Mesendoderm (in vitro differentiated cells): ENCODE results near the gene DIPK1A.

Experiments
- DNase-seq: peaks from one replicate; pipeline ENCODE4 v3.0.0; 2013
- H2AK5ac ChIP-seq: 2 replicates; pipeline ENCODE4 v1.6.1; 2013; ENCODE audit warnings: low read length, inconsistent platforms
- H2BK120ac ChIP-seq: 2 replicates; pipeline ENCODE4 v1.6.1; 2013; ENCODE audit warnings: low read depth, mild to moderate bottlenecking, low read length, moderate library complexity, mixed read lengths
- H2BK15ac ChIP-seq: replicated peaks from 2 replicates; pipeline ENCODE4 v1.6.1; 2013; ENCODE audit warnings: low read depth, mild to moderate bottlenecking, moderate library complexity
- H2BK5ac ChIP-seq: 2 replicates; pipeline ENCODE4 v1.6.1; 2013; ENCODE audit warnings: low read length, inconsistent platforms
- H3K18ac ChIP-seq: 2 replicates; pipeline ENCODE4 v1.6.1; 2013; ENCODE audit warnings: mild to moderate bottlenecking, low read length, mixed read lengths
- H3K23ac ChIP-seq: one replicate; pipeline ENCODE4 v1.6.1; 2013; ENCODE audit warnings: low read length
- H3K27ac ChIP-seq: 2 replicates; pipeline ENCODE4 v1.5.1; 2013; ENCODE audit warnings: low read depth, mild to moderate bottlenecking, inconsistent platforms, low read length, moderate library complexity
- H3K27me3 ChIP-seq: 2 replicates; pipeline ENCODE4 v1.6.1; 2013; ENCODE audit warnings: low read length, control low read depth, mild to moderate bottlenecking, inconsistent platforms; ENCODE audit not compliant: insufficient read depth, poor library complexity
- H3K36me3 ChIP-seq: 2 replicates; pipeline ENCODE4 v1.6.1; 2013; ENCODE audit warnings: low read length, inconsistent platforms; ENCODE audit not compliant: control insufficient read depth, insufficient read depth
- H3K4ac ChIP-seq: one replicate; pipeline ENCODE4 v1.6.1; 2013; ENCODE audit warnings: low read depth, mild to moderate bottlenecking, low read length, moderate library complexity
- H3K4me1 ChIP-seq: 2 replicates; pipeline ENCODE4 v1.6.1; 2013; ENCODE audit warnings: low read depth, low read length, inconsistent platforms; ENCODE audit not compliant: control insufficient read depth
- H3K4me2 ChIP-seq: 2 replicates; pipeline ENCODE4 v1.6.1; 2013; ENCODE audit warnings: low read length
- H3K4me3 ChIP-seq: 2 replicates; pipeline ENCODE4 v1.5.1; 2013; ENCODE audit warnings: mild to moderate bottlenecking, low read length
- H3K56ac ChIP-seq: one replicate; pipeline ENCODE4 v1.6.1; 2013; ENCODE audit warnings: low read length
- H3K79me1 ChIP-seq: 2 replicates; pipeline ENCODE4 v1.6.1; 2013; ENCODE audit warnings: low read length, inconsistent platforms
- H3K79me2 ChIP-seq: 2 replicates; pipeline ENCODE4 v1.6.1; 2013; ENCODE audit warnings: mild to moderate bottlenecking, low read length; ENCODE audit not compliant: control insufficient read depth, insufficient read depth
- H3K9ac ChIP-seq: 2 replicates; pipeline ENCODE4 v1.6.1; 2013; ENCODE audit warnings: low read length, inconsistent platforms
- H4K5ac ChIP-seq: one replicate; pipeline ENCODE4 v1.6.1; 2013; ENCODE audit warnings: low read length
- H4K8ac ChIP-seq: one replicate; pipeline ENCODE4 v1.6.1; 2013; ENCODE audit warnings: low read depth, mild to moderate bottlenecking, control low read depth, low read length, moderate library complexity
- WGBS: extraction: QIAGEN DNeasy Blood & Tissue Kit; methylation state at CpG from one replicate; pipeline ENCODE4 v1.1.7; 2013; ENCODE audit warnings: low lambda C conversion rate, missing lambda C conversion rate; ENCODE audit not compliant: insufficient coverage; ENCODE audit errors: extremely low coverage; 5-methylcytosine and 5-hydroxymethylcytosine counted together

The DIPK1A gene

DNA sequence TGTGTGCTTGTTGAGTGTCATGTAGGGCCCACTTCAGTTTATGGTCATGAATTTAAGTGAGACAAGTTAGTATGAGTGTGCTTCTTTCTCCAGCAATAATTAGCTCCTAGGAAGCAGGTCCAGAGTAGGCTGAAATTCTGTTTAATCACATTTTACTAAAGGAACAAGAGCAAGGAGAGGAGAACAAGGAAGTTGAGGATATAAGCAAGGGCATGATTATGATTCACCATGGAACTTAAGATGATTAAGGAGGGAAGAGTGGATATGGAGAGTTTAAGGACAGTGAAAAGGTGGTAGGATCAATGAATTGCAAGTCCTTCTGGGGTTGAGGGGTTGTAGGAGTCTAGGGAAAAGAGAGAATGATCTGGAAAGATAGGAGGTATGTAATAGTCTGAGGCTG, 3.1 kb upstream of the DIPK1A start:
- Histone ChIP-seq H2AK5ac (no peak overlapping the region), H3K36me3 (no peaks in the 10 kb centered on the region), H3K27ac (no peak overlapping the region), H3K27me3 (no peaks in the 10 kb centered on the region), H3K9ac (no peak overlapping the region), H4K8ac (no peak overlapping the region), H3K4me2 (no peak overlapping the region), H3K23ac (no peak overlapping the region), H3K4me3 (no peak overlapping the region), H3K79me2 (no peaks in the 10 kb centered on the region), H2BK5ac (no peak overlapping the region), H3K18ac (no peak overlapping the region), H3K79me1 (no peaks in the 10 kb centered on the region), H4K5ac (no peak overlapping the region), H3K4ac (no peak overlapping the region), H2BK120ac (no peak overlapping the region), H3K56ac (no peak overlapping the region), H2BK15ac (no peak overlapping the region), H3K4me1 (no peaks in the 10 kb centered on the region)
- DNase-seq = no peak

DNA sequence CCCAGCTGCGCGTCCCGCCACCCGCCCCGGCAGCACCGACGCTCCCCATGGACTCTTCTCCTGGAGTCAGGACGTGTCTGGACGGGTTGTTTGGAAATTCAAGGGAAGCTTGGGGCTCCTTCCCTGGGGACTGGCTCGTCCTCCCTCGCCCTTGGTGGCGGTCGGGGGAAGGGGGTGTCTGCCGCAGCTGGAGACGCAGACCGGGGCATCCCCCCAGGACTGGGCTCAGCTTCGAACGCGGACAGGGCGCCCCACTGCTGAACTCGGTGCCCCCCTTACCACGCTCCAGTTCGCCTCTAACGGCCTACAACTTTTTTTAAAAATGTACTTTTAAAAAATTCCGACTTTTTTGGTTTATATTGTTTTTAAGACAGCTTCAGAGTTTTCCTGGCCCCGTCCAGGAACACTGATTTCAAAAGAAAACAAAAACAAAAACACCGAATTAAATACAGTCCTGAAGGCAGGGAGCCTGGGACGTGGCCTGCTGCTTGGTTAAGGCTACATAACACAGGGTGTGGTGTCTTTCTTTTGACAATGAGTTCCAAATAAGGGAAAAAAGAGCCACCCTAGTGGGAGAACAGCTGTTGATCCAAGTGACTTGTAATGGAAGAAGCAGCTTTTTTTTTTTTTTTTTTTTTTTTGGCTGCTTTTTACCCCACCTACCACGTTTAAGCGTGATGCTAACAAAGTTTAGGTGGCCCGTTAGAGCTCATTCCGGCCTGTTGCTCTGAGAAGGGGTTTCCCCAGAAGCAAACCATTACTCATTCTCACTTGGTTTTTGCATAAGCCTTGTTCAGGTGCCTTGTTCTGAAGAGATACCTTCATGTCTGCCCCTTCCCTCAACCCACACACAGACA, 862 bp upstream of the DIPK1A start:
- Histone ChIP-seq H4K8ac (no peak overlapping the region), H4K5ac (no peak overlapping the region), H3K4ac (peak overlapping the region; percentile 77), H3K9ac (peak overlapping the region; percentile 92), H3K23ac (no peak overlapping the region), H3K27ac (peak overlapping the region; percentile 63), H3K4me1 (no peaks in the 10 kb centered on the region), H3K27me3 (no peaks in the 10 kb centered on the region), H3K79me1 (no peaks in the 10 kb centered on the region), H3K56ac (peak overlapping the region; percentile 93), H3K4me2 (peak overlapping the region; percentile 91), H3K4me3 (peak overlapping the region; percentile 64), H2AK5ac (no peak overlapping the region), H3K36me3 (no peaks in the 10 kb centered on the region), H2BK120ac (no peak overlapping the region), H2BK15ac (no peak overlapping the region), H3K79me2 (no peaks in the 10 kb centered on the region), H3K18ac (peak overlapping the region; percentile 8), H2BK5ac (no peak overlapping the region)
- WGBS = no CpG with 5 or more reads among the region's 32 CpGs
- peak; percentile 88 for DNase-seq

GRCh38 chr1:92960395-92961130, 699 bp downstream of the DIPK1A start:
- no peaks in the 10 kb centered on the region for H3K79me1 ChIP-seq
- H3K4ac ChIP-seq = no peak overlapping the region
- H3K4me3 ChIP-seq = peak overlapping the region; percentile 62
- no CpG with 5 or more reads among the region's 44 CpGs for WGBS
- peak overlapping the region; percentile 85 for H3K56ac ChIP-seq
- H3K36me3 ChIP-seq = no peaks in the 10 kb centered on the region
- no peaks in the 10 kb centered on the region for H3K79me2 ChIP-seq
- H4K5ac ChIP-seq = no peak overlapping the region
- H2AK5ac ChIP-seq = no peak overlapping the region
- H3K27me3 ChIP-seq = no peaks in the 10 kb centered on the region
- H3K4me1 ChIP-seq = no peaks in the 10 kb centered on the region
- H4K8ac ChIP-seq = no peak overlapping the region
- H3K4me2 ChIP-seq = peak overlapping the region; percentile 81
- DNase-seq = peak; percentile 80
- H2BK15ac ChIP-seq = no peak overlapping the region
- peak overlapping the region; percentile 63 for H3K27ac ChIP-seq
- H2BK5ac ChIP-seq = no peak overlapping the region
- peak overlapping the region; percentile 92 for H3K18ac ChIP-seq
- H3K9ac ChIP-seq = peak overlapping the region; percentile 67
- peak overlapping the region; percentile 15 for H2BK120ac ChIP-seq
- no peak overlapping the region for H3K23ac ChIP-seq

- no peak overlapping the region for H2BK15ac ChIP-seq
- no peak overlapping the region for H3K18ac ChIP-seq
- H3K4ac ChIP-seq = no peak overlapping the region
- no CpG with 5 or more reads among the region's 1 CpG for WGBS
- H3K27me3 ChIP-seq = no peaks in the 10 kb centered on the region
- H3K27ac ChIP-seq = no peak overlapping the region
- H3K4me3 ChIP-seq = no peak overlapping the region
- no peak overlapping the region for H2BK120ac ChIP-seq
- no peaks in the 10 kb centered on the region for H3K79me2 ChIP-seq
- DNase-seq = no peak
- H3K23ac ChIP-seq = no peak overlapping the region
- no peak overlapping the region for H2BK5ac ChIP-seq
- H4K8ac ChIP-seq = no peak overlapping the region
- no peak overlapping the region for H3K9ac ChIP-seq
- H3K56ac ChIP-seq = no peak overlapping the region
- H3K36me3 ChIP-seq = no peaks in the 10 kb centered on the region
- H3K79me1 ChIP-seq = no peaks in the 10 kb centered on the region
- H4K5ac ChIP-seq = no peak overlapping the region
- no peaks in the 10 kb centered on the region for H3K4me1 ChIP-seq
- H3K4me2 ChIP-seq = no peak overlapping the region
- H2AK5ac ChIP-seq = no peak overlapping the region
Observed at GRCh38 chr1:92958203-92958970, 2.9 kb downstream of the DIPK1A start.

DNA sequence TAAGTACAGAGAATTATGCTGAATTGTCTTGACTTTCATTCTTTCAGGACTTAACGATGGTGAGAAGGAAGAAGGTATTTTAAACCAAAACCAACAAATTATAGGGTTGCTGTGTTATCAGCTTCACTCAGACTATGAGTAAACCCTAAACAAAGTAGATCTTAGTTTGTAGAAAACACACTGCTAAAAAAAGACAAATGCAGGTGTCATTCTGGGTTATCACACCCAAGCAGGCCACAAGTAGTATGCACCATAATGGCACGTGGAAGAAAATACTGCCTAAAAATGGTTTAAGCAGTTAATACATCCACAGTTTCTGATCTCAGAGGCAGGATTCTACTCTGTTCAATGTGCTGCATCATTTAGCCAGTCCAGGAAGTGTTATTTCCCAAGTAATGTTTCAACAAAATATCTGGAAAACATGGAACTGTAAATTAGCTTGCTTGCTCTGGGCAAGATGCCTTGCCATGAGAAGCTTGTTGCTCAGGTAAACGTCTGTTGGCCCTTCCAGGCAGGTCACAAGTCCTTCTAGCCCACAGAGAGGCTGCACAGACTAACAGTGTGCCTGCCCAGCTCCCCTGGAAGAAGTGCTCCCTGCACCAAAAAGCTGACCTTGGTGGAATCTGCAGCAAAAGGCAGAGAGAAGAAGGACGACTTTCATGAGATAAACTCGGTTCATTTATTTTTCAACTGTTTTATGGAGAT, 4.1 kb downstream of the DIPK1A start:
- no peaks in the 10 kb centered on the region for H3K79me2 ChIP-seq
- H3K18ac ChIP-seq = no peak overlapping the region
- no CpG with 5 or more reads among the region's 5 CpGs for WGBS
- no peak overlapping the region for H3K4ac ChIP-seq
- no peaks in the 10 kb centered on the region for H3K4me1 ChIP-seq
- H2BK15ac ChIP-seq = no peak overlapping the region
- no peaks in the 10 kb centered on the region for H3K79me1 ChIP-seq
- H2BK5ac ChIP-seq = no peak overlapping the region
- no peak overlapping the region for H2BK120ac ChIP-seq
- H3K4me2 ChIP-seq = no peak overlapping the region
- no peak overlapping the region for H4K5ac ChIP-seq
- no peak for DNase-seq
- H4K8ac ChIP-seq = no peak overlapping the region
- no peak overlapping the region for H3K23ac ChIP-seq
- no peak overlapping the region for H3K27ac ChIP-seq
- H3K56ac ChIP-seq = no peak overlapping the region
- H3K27me3 ChIP-seq = no peaks in the 10 kb centered on the region
- no peaks in the 10 kb centered on the region for H3K36me3 ChIP-seq
- H3K4me3 ChIP-seq = no peak overlapping the region
- H3K9ac ChIP-seq = no peak overlapping the region
- no peak overlapping the region for H2AK5ac ChIP-seq
